Panc1 (cell line): ENCODE measurements around the gene GMEB1. TPM values are rescaled to one million over a fixed set of nuclear protein-coding genes. Genes with fewer than 3 reads are reported as not detected.
A peak's percentile ranks its signal among the peaks of the same experiment; 100 is the strongest.

Experiments used
- ATAC-seq: fragments of 200-7000 bp; cut with Tn5 transposase; 2 replicates; pipeline ENCODE4 v1.9.1; 2020; ENCODE audit warnings: mild to moderate bottlenecking, moderate library complexity
- BruUV-seq: library from RNA; stranded (reverse); fragments of 400-500 nt; replicated peaks from 2 replicates; lab custom pipeline; 2021; lab: Mats Ljungman, UMichigan
- CTCF ChIA-PET: fragments of 300-600 bp; sonication (Branson Sonifier 250); formaldehyde crosslinking; loops from one replicate; lab custom pipeline; 2022; ENCODE audit warnings: antibody characterized with exemption; lab: Charles Lee
- POLR2A ChIA-PET: fragments of 300-600 bp; sonication (Branson Sonifier 250); formaldehyde crosslinking; loops from one replicate; lab custom pipeline; 2022; ENCODE audit warnings: antibody characterized with exemption; lab: Charles Lee
- DNase-seq: peaks from one replicate; pipeline ENCODE4 v3.0.0-alpha.2; 2010; ENCODE audit warnings: low read depth, low spot score
- H3K27ac ChIP-seq: 2 replicates; pipeline ENCODE4 v1.5.1; 2011; ENCODE audit warnings: mild to moderate bottlenecking, low read length, inconsistent platforms
- H3K27me3 ChIP-seq: fragments of 200-500 bp; sonication (Bioruptor generic); 2 replicates; pipeline ENCODE4 v1.6.0; 2014; ENCODE audit warnings: low read length, inconsistent platforms; ENCODE audit not compliant: control insufficient read depth, insufficient read depth
- H3K36me3 ChIP-seq: fragments of 200-500 bp; sonication (Bioruptor generic); 2 replicates; pipeline ENCODE4 v1.5.1; 2014; ENCODE audit warnings: inconsistent platforms, mild to moderate bottlenecking, low read length, moderate library complexity; ENCODE audit not compliant: control insufficient read depth, insufficient read depth
- H3K4me1 ChIP-seq: 2 replicates; pipeline ENCODE4 v1.5.1; 2011; ENCODE audit warnings: inconsistent platforms, mild to moderate bottlenecking, low read length, moderate library complexity; ENCODE audit not compliant: control insufficient read depth, insufficient read depth
- H3K4me3 ChIP-seq, 2 experiments: 2 replicates each; pipeline ENCODE4 v1.5.1; 2011 to 2012; ENCODE audit warnings: low read depth in 2 of 2, low read length in 2 of 2, mild to moderate bottlenecking in 2 of 2, inconsistent platforms in 1 of 2, moderate library complexity in 1 of 2
- H3K9me3 ChIP-seq: fragments of 200-500 bp; sonication (Bioruptor generic); 2 replicates; pipeline ENCODE4 v1.5.1; 2014; ENCODE audit warnings: low read depth, mild to moderate bottlenecking, inconsistent platforms, low read length, moderate library complexity; ENCODE audit not compliant: control insufficient read depth, insufficient read depth
- POLR2AphosphoS5 ChIP-seq: IDR thresholded peaks from 2 replicates; pipeline ENCODE4 v1.6.1; 2012; ENCODE audit warnings: mild to moderate bottlenecking, low read depth, low read length, moderate library complexity
- SIN3A ChIP-seq: IDR thresholded peaks from 2 replicates; pipeline ENCODE4 v1.6.1; 2012; ENCODE audit warnings: low read depth, mild to moderate bottlenecking, low read length, moderate library complexity, borderline replicate concordance; ENCODE audit not compliant: insufficient read depth
- TCF7L2 ChIP-seq: IDR thresholded peaks from 2 replicates; pipeline ENCODE4 v1.6.1; 2011; ENCODE audit warnings: mild to moderate bottlenecking, low read depth, low read length, inconsistent platforms
- in situ Hi-C: cut with HindIII; loops from 2 replicates; pipeline ENCODE4 v1.10.0; 2016; ENCODE audit warnings: low sequenced_read_pairs, low pct_unique_long_range_greater_than_20kb
- intact Hi-C: fragments of 100-400 bp; cut with micrococcal nuclease; formaldehyde crosslinking; loops from one replicate; pipeline ENCODE4 v1.10.0; 2022; ENCODE audit not compliant: unreplicated experiment
- total RNA-seq: library from RNA; stranded (reverse); gene quantifications from one replicate; pipeline ENCODE4 v1.2.1, GENCODE V29; 2021; ENCODE audit not compliant: unreplicated experiment
- TF ChIP-seq, protein P1 (sequence below), 2 experiments: IDR thresholded peaks; 2 replicates each; pipeline ENCODE4 v1.6.1; 2011 to 2012; ENCODE audit warnings: low read depth in 2 of 2, control low read depth in 1 of 2, low read length in 1 of 2, mild to moderate bottlenecking in 1 of 2, moderate library complexity in 1 of 2; ENCODE audit not compliant: insufficient read depth in 1 of 2
- TF ChIP-seq, protein P2 (sequence below): fragments of 450-650 bp; IDR thresholded peaks from 2 replicates; pipeline ENCODE4 v1.5.1; 2017; ENCODE audit warnings: mild to moderate bottlenecking

The GMEB1 gene
- total RNA-seq, 1 experiment from 2014 or later, result 13.8 TPM

DNA sequence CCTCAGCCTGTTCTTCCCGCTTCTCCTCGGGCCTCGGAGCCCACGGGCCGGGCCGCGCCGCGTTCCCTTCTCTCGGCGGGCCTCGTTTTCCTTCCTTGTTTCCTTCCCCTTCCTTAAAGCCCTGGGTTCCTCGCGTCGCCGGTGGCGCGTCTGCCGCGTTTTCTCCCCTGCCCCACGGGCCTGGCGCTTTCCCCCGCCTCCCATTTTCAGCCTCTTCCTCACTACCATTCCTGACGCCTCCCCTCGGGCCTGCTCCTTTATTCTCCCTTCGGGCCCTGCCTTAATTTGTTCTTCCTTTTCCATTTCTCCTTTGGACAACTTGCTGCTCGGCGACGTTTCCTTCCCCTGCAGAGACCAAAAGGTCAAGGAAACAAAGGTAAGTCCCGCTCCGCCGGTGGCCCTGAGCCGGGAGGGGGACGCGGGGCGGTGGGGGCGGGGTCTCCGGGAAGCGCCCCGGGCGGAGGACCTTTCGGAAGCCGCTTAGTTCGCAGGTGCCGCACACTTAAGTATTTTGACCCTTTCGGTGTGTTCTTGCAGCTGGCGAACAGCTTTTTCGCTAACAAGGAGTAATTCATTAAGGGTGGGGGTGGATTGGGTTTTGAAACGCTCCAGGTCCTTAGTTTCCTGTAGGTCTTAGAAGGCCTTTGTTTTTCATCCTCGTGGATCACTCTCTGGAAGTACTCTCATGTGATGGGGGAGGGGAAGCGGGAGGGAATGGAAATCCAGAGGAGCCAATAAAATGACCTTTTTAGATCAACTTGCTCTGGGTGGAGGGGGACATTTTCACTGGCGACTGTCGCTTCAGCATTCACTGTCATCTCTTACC lies 68.9 kb downstream of the GMEB1 start:
- H3K27me3 ChIP-seq, result no peaks in the 10 kb centered on the region
- peak overlapping the region; percentile 98 for H3K27ac ChIP-seq
- intact Hi-C loops (loop anchor here (1.0 kb wide), 1 partner anchor 89 kb away; the partner anchor contains the start of gene RNU11), in situ Hi-C loops (no loop called here)
- no peak; the same call in 1 of the 2 replicates for TF ChIP-seq POLR2AphosphoS5
- TF ChIP-seq, protein P1, sequence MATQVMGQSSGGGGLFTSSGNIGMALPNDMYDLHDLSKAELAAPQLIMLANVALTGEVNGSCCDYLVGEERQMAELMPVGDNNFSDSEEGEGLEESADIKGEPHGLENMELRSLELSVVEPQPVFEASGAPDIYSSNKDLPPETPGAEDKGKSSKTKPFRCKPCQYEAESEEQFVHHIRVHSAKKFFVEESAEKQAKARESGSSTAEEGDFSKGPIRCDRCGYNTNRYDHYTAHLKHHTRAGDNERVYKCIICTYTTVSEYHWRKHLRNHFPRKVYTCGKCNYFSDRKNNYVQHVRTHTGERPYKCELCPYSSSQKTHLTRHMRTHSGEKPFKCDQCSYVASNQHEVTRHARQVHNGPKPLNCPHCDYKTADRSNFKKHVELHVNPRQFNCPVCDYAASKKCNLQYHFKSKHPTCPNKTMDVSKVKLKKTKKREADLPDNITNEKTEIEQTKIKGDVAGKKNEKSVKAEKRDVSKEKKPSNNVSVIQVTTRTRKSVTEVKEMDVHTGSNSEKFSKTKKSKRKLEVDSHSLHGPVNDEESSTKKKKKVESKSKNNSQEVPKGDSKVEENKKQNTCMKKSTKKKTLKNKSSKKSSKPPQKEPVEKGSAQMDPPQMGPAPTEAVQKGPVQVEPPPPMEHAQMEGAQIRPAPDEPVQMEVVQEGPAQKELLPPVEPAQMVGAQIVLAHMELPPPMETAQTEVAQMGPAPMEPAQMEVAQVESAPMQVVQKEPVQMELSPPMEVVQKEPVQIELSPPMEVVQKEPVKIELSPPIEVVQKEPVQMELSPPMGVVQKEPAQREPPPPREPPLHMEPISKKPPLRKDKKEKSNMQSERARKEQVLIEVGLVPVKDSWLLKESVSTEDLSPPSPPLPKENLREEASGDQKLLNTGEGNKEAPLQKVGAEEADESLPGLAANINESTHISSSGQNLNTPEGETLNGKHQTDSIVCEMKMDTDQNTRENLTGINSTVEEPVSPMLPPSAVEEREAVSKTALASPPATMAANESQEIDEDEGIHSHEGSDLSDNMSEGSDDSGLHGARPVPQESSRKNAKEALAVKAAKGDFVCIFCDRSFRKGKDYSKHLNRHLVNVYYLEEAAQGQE (IDR thresholded peaks at IDR 0.05; ENCODE audit: insufficient read depth in 1 of 2, low read depth in 2 of 2, low read length in 1 of 2), result no peak
- no peak for TF ChIP-seq TCF7L2
- no peak for TF ChIP-seq SIN3A
- TF ChIP-seq, protein P2, sequence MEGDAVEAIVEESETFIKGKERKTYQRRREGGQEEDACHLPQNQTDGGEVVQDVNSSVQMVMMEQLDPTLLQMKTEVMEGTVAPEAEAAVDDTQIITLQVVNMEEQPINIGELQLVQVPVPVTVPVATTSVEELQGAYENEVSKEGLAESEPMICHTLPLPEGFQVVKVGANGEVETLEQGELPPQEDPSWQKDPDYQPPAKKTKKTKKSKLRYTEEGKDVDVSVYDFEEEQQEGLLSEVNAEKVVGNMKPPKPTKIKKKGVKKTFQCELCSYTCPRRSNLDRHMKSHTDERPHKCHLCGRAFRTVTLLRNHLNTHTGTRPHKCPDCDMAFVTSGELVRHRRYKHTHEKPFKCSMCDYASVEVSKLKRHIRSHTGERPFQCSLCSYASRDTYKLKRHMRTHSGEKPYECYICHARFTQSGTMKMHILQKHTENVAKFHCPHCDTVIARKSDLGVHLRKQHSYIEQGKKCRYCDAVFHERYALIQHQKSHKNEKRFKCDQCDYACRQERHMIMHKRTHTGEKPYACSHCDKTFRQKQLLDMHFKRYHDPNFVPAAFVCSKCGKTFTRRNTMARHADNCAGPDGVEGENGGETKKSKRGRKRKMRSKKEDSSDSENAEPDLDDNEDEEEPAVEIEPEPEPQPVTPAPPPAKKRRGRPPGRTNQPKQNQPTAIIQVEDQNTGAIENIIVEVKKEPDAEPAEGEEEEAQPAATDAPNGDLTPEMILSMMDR, result no peak
- H3K4me3 ChIP-seq, result peak overlapping the region; percentile 94 to 95
- POLR2A ChIA-PET, result interaction anchor here (0.6 to 1.4 kb wide), 3 partner anchors 69 to 122 kb away, joined by 6 to 11 read pairs (median 8); partner anchors contain the start of gene GMEB1
- CTCF ChIA-PET, result interaction anchor here (0.5 to 0.7 kb wide), 11 partner anchors 15 to 295 kb away, joined by 3 to 19 read pairs (median 7); partner anchors contain the start of genes GMEB1 and TAF12
- H3K36me3 ChIP-seq, result peaks cover 37% of the 10 kb centered on the region
- H3K9me3 ChIP-seq, result no peaks in the 10 kb centered on the region
- peaks cover 26% of the 10 kb centered on the region for H3K4me1 ChIP-seq
- ATAC-seq, result peak; percentile 25
- no peak for DNase-seq
- BruUV-seq, result no TSS peak

DNA sequence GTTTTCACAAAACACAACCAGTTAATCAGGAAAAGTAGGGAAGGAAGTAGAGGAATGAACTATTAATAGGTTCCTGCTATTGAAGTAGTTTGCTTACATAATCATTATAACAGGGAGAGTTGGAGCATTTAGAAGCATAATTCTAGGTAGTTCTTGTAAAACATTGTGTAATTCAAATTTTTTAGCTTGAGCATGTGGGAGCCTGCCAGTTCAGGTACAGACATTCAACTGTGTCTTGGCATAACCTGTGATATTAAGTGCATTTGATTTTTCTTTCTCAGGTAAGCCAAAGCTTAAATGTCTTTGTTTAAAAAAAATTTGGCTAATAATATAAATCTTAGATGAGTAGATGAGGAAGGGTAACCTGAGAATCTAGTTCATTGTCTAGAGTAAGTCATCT lies 71.5 kb downstream of the GMEB1 start:
- no TSS peak for BruUV-seq
- Histone ChIP-seq H3K36me3 (peaks cover 52% of the 10 kb centered on the region), H3K4me3 (no peak overlapping the region), H3K27ac (no peak overlapping the region), H3K9me3 (no peaks in the 10 kb centered on the region), H3K4me1 (peaks cover 30% of the 10 kb centered on the region), H3K27me3 (no peaks in the 10 kb centered on the region)
- TF ChIP-seq TCF7L2 (no peak), SIN3A (no peak), POLR2AphosphoS5 (no peak)
- TF ChIP-seq, protein P1 (IDR thresholded peaks at IDR 0.05; ENCODE audit: insufficient read depth in 1 of 2, low read depth in 2 of 2, low read length in 1 of 2), result no peak
- TF ChIP-seq, protein P2, result no peak
- POLR2A ChIA-PET, result interaction anchor here (0.7 kb wide), 1 partner anchor 53 kb away, joined by 3 read pairs; no protein-coding TSS in a partner anchor
- ATAC-seq, result no peak
- CTCF ChIA-PET, result no interaction called here
- intact Hi-C loops (no loop called here), in situ Hi-C loops (no loop called here)
- DNase-seq, result no peak
